Esophagus muscularis mucosa (tissue), 4 donors: ENCODE measurements around the gene PIK3R5. TPM values are rescaled to one million over a fixed set of nuclear protein-coding genes. Genes with fewer than 3 reads are reported as not detected.
A peak's percentile ranks its signal among the peaks of the same experiment; 100 is the strongest.

Experiments used
- DNase-seq: peaks from one replicate; pipeline ENCODE4 v3.0.0-alpha.2; 2017; ENCODE audit errors: extremely low spot score
- H3K27ac ChIP-seq, 4 donors: fragments of 200-600 bp; sonication (generic); replicated peaks in 1 of 4; 1 replicate in 3 of 4; 2 replicates in 1 of 4; pipeline ENCODE4 v1.5.1; 2016 to 2019; ENCODE audit warnings: mild to moderate bottlenecking in 1 of 4
- H3K27me3 ChIP-seq, 4 donors: fragments of 200-600 bp; sonication (generic); one replicate each; pipeline versions ENCODE4 v1.5.1 to v1.6.0; 2016 to 2019
- H3K36me3 ChIP-seq, 4 donors: fragments of 200-600 bp; sonication (generic); one replicate each; pipeline ENCODE4 v1.5.1; 2016 to 2019
- H3K4me1 ChIP-seq, 4 donors: fragments of 200-600 bp; sonication (generic); one replicate each; pipeline ENCODE4 v1.5.1; 2016 to 2019
- H3K4me3 ChIP-seq, 4 donors: fragments of 200-600 bp; sonication (generic); 1 replicate in 2 of 4; 2 replicates in 2 of 4; pipeline ENCODE4 v1.5.1; 2016 to 2019; ENCODE audit warnings: mild to moderate bottlenecking in 4 of 4, moderate library complexity in 1 of 4
- H3K9me3 ChIP-seq, 4 donors: fragments of 200-600 bp; sonication (generic); 1 replicate in 3 of 4; 2 replicates in 1 of 4; pipeline ENCODE4 v1.5.1; 2016 to 2019
- CTCF ChIP-seq, 3 experiments: fragments of 200-600 bp in 2 of 3; fragments of 450-650 bp in 1 of 3; sonication (generic) in 2 of 3; IDR thresholded peaks; one replicate each; pipeline ENCODE4 v1.5.1; 2017 to 2019; ENCODE audit warnings: antibody characterized with exemption in 3 of 3, mild to moderate bottlenecking in 2 of 3, moderate library complexity in 1 of 3
- EP300 ChIP-seq: sonication (generic); formaldehyde crosslinking; IDR thresholded peaks from one replicate; pipeline ENCODE4 v1.6.1; 2017; ENCODE audit warnings: antibody characterized with exemption
- POLR2A ChIP-seq: fragments of 450-650 bp; IDR thresholded peaks from one replicate; pipeline ENCODE4 v1.6.1; 2017; ENCODE audit warnings: antibody characterized with exemption, moderate library complexity, mild to moderate bottlenecking, low read depth
- POLR2AphosphoS5 ChIP-seq, 2 donors: sonication (generic); formaldehyde crosslinking; IDR thresholded peaks; one replicate each; pipeline ENCODE4 v1.6.1; 2017; ENCODE audit warnings: antibody characterized with exemption in 2 of 2
- WGBS: methylation state at CpG from one replicate; pipeline ENCODE4 v1.1.5; 2018; 5-methylcytosine and 5-hydroxymethylcytosine counted together
- intact Hi-C: fragments of 100-400 bp; cut with DNase I; formaldehyde crosslinking; loops from one replicate; pipeline ENCODE4 v1.15.1; 2023
- total RNA-seq, 4 donors: library from RNA; depleted of rRNA; stranded (reverse); fragments of >200 nt; gene quantifications; one replicate each; pipeline versions ENCODE4 v1.1.0 to v1.2.1, GENCODE V29; 2016

Gene PIK3R5
- total RNA-seq, 4 donors from 2014 or later = 7.0 to 16.2 (median 9.6) TPM

GRCh38 chr17:8844229-8845218, 121.0 kb downstream of the PIK3R5 start:
- peaks cover 0 to 4% (median 0%) of the 10 kb centered on the region in 4 donors for H3K27me3 ChIP-seq
- peaks cover 0 to 7% (median 0%) of the 10 kb centered on the region in 4 donors for H3K4me1 ChIP-seq
- DNase-seq = no peak
- H3K36me3 ChIP-seq = no peaks in the 10 kb centered on the region
- 77% methylated on average over 9 of the region's 9 CpGs for WGBS
- no peak overlapping the region for H3K27ac ChIP-seq
- H3K9me3 ChIP-seq = no peaks in the 10 kb centered on the region
- intact Hi-C loops = no loop called here
- no peak overlapping the region for H3K4me3 ChIP-seq
- TF ChIP-seq EP300 (no peak), POLR2AphosphoS5 (IDR thresholded peaks at IDR 0.05) (no peak), POLR2A (no peak), CTCF (IDR thresholded peaks at IDR 0.05) (no peak)

GRCh38 chr17:8843344-8843743, 122.2 kb downstream of the PIK3R5 start:
- Histone ChIP-seq H3K36me3 (no peaks in the 10 kb centered on the region), H3K27ac (no peak overlapping the region), H3K27me3 (no peaks in the 10 kb centered on the region), H3K4me1 (peaks cover 0 to 7% (median 0%) of the 10 kb centered on the region in 4 donors), H3K9me3 (no peaks in the 10 kb centered on the region), H3K4me3 (no peak overlapping the region)
- no peak for DNase-seq
- 42% methylated on average over 2 of the region's 2 CpGs for WGBS
- no peak for TF ChIP-seq POLR2AphosphoS5 (IDR thresholded peaks at IDR 0.05)
- no peak for TF ChIP-seq CTCF (IDR thresholded peaks at IDR 0.05)
- no peak for TF ChIP-seq EP300
- TF ChIP-seq POLR2A = no peak
- intact Hi-C loops = no loop called here

GRCh38 chr17:8841844-8842243, 123.7 kb downstream of the PIK3R5 start:
- intact Hi-C loops = no loop called here
- no peak for TF ChIP-seq POLR2A
- no peak for TF ChIP-seq POLR2AphosphoS5 (IDR thresholded peaks at IDR 0.05)
- TF ChIP-seq CTCF (IDR thresholded peaks at IDR 0.05) = no peak
- no peak for TF ChIP-seq EP300
- WGBS = 66% methylated on average over 4 of the region's 4 CpGs
- H3K27me3 ChIP-seq = peaks cover 0 to 15% (median 0%) of the 10 kb centered on the region in 4 donors
- H3K27ac ChIP-seq = no peak overlapping the region
- H3K36me3 ChIP-seq = no peaks in the 10 kb centered on the region
- H3K4me1 ChIP-seq = no peaks in the 10 kb centered on the region
- DNase-seq = no peak
- no peak overlapping the region for H3K4me3 ChIP-seq
- H3K9me3 ChIP-seq = no peaks in the 10 kb centered on the region

- peak; percentile 34 for DNase-seq
- H3K27ac ChIP-seq = no peak overlapping the region
- intact Hi-C loops = no loop called here
- WGBS = 68% methylated on average over 11 of the region's 11 CpGs
- H3K36me3 ChIP-seq = peaks cover 0 to 3% (median 0%) of the 10 kb centered on the region in 4 donors
- peaks cover 0 to 38% (median 0%) of the 10 kb centered on the region in 4 donors for H3K27me3 ChIP-seq
- H3K4me1 ChIP-seq = no peaks in the 10 kb centered on the region
- no peaks in the 10 kb centered on the region for H3K9me3 ChIP-seq
- no peak overlapping the region for H3K4me3 ChIP-seq
- TF ChIP-seq POLR2AphosphoS5 (IDR thresholded peaks at IDR 0.05) (no peak), CTCF (IDR thresholded peaks at IDR 0.05) (no peak)
Measured at GRCh38 chr17:8839410-8839935, 126.0 kb downstream of the PIK3R5 start.
